SU-DHL-6 (cell line): ENCODE data around the gene ATG14.

Experiments used
- H2AFZ ChIP-seq: fragments of 200-600 bp; sonication (generic); 2 replicates; pipeline ENCODE4 v1.6.1; 2014; ENCODE audit warnings: low read depth, mild to moderate bottlenecking, moderate library complexity, mixed read lengths, antibody characterized with exemption, low read length; ENCODE audit not compliant: severe bottlenecking
- H3F3A ChIP-seq: fragments of 200-600 bp; shearing (Covaris generic); 2 replicates; pipeline ENCODE4 v1.6.0; 2016; ENCODE audit warnings: antibody characterized with exemption, mild to moderate bottlenecking; ENCODE audit not compliant: insufficient read depth
- H3K27ac ChIP-seq: fragments of 200-600 bp; sonication (generic); 2 replicates; pipeline ENCODE4 v1.5.1; 2016; ENCODE audit warnings: low read depth, mild to moderate bottlenecking, low read length, moderate library complexity, mixed read lengths
- H3K27me3 ChIP-seq: fragments of 200-600 bp; sonication (generic), shearing (Covaris generic); 2 replicates; pipeline ENCODE4 v1.6.0; 2014; ENCODE audit warnings: mild to moderate bottlenecking, low read length
- H3K36me3 ChIP-seq: fragments of 200-600 bp; sonication (generic); 2 replicates; pipeline ENCODE4 v1.6.1; 2014; ENCODE audit warnings: mild to moderate bottlenecking, low read length, mixed read lengths
- H3K4me2 ChIP-seq: fragments of 300-600, 200-600 bp; shearing (Covaris generic), sonication (generic); 2 replicates; pipeline ENCODE4 v1.6.0; 2014; ENCODE audit warnings: low read length, low read depth, mild to moderate bottlenecking; ENCODE audit not compliant: poor library complexity, severe bottlenecking
- H3K4me3 ChIP-seq: fragments of 200-600 bp; sonication (generic); 2 replicates; pipeline ENCODE4 v1.5.1; 2014; ENCODE audit warnings: antibody characterized with exemption, low read length, mild to moderate bottlenecking, mixed read lengths; ENCODE audit not compliant: insufficient read depth, poor library complexity, severe bottlenecking
- H3K79me2 ChIP-seq: fragments of 200-600 bp; sonication (generic); 2 replicates; pipeline ENCODE4 v1.6.1; 2014; ENCODE audit warnings: mild to moderate bottlenecking, low read length, moderate library complexity; ENCODE audit not compliant: insufficient read depth
- H3K9ac ChIP-seq: fragments of 200-600 bp; sonication (generic); 2 replicates; pipeline ENCODE4 v1.7.0; 2014; ENCODE audit warnings: mild to moderate bottlenecking, low read length
- H3K9me2 ChIP-seq: fragments of 200-600 bp; sonication (generic); replicated peaks from 2 replicates; pipeline ENCODE4 v1.6.1; 2014; ENCODE audit warnings: low read length; ENCODE audit not compliant: insufficient read depth
- H3K9me3 ChIP-seq: fragments of 200-600 bp; sonication (generic); 2 replicates; pipeline ENCODE4 v1.6.1; 2014; ENCODE audit warnings: low read length, mixed read lengths; ENCODE audit not compliant: insufficient read depth
- H4K20me1 ChIP-seq: fragments of 200-600 bp; sonication (generic); 2 replicates; pipeline ENCODE4 v1.6.1; 2014; ENCODE audit warnings: low read depth, mild to moderate bottlenecking, antibody characterized with exemption, low read length, moderate library complexity, mixed read lengths
- EZH2phosphoT487 ChIP-seq: fragments of 200-600 bp; sonication (generic), shearing (Covaris generic); conservative IDR thresholded peaks from 2 replicates; pipeline ENCODE4 v1.6.1; 2018; ENCODE audit warnings: mild to moderate bottlenecking, antibody characterized with exemption, low read length, moderate library complexity, mixed read lengths
- TF ChIP-seq, protein P1 (sequence below): fragments of 200-600 bp; sonication (generic); IDR thresholded peaks from one replicate; pipeline ENCODE4 v1.5.1; 2017; ENCODE audit warnings: antibody characterized with exemption, mild to moderate bottlenecking, low read length, moderate library complexity; ENCODE audit not compliant: insufficient read depth, poor library complexity, severe bottlenecking

The ATG14 gene

DNA sequence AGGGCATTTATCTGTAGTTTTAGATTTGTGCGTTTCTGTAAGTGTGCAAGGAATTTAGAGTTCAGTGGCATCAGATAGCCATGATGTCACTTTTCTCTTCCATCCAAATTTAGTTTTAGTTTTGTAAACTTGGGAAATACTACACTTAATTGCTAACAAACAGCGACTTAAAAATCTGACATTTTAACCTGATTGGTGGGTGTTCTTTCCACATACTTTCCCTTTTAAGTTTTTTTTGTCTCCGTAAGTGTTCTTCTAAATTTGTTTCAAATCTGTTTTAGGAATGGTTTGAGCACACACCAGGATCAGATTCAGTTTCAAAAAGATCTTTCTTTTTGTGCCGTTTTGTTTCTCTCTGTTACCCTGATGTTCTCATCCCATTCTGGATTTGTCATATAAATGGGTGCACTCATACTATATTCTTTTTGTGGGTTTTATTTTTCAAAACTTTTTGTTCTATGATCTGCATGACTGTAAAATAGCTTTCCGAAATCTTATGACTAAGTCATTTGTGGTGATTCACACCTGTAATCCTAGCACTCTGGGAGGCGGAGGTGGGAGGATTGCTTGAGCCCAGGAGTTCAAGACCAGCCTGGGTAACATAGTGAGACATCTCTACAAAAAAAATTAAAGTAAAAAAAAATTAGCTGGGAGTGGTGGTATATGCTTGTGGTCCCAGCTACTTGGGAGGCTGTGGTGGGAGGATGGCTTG lies 81.5 kb downstream of the ATG14 start:
- peaks cover 12% of the 10 kb centered on the region; the same call in 1 of the 2 replicates for H3F3A ChIP-seq
- no peak overlapping the region for H2AFZ ChIP-seq
- no peaks in the 10 kb centered on the region for H3K9me2 ChIP-seq
- no peak overlapping the region for H3K9ac ChIP-seq
- H3K4me2 ChIP-seq, result no peak overlapping the region
- no peak for TF ChIP-seq EZH2phosphoT487
- TF ChIP-seq, protein P1, sequence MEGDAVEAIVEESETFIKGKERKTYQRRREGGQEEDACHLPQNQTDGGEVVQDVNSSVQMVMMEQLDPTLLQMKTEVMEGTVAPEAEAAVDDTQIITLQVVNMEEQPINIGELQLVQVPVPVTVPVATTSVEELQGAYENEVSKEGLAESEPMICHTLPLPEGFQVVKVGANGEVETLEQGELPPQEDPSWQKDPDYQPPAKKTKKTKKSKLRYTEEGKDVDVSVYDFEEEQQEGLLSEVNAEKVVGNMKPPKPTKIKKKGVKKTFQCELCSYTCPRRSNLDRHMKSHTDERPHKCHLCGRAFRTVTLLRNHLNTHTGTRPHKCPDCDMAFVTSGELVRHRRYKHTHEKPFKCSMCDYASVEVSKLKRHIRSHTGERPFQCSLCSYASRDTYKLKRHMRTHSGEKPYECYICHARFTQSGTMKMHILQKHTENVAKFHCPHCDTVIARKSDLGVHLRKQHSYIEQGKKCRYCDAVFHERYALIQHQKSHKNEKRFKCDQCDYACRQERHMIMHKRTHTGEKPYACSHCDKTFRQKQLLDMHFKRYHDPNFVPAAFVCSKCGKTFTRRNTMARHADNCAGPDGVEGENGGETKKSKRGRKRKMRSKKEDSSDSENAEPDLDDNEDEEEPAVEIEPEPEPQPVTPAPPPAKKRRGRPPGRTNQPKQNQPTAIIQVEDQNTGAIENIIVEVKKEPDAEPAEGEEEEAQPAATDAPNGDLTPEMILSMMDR, result no peak
- no peaks in the 10 kb centered on the region for H3K27me3 ChIP-seq
- no peak overlapping the region for H3K4me3 ChIP-seq
- no peaks in the 10 kb centered on the region; the same call in 1 of the 2 replicates for H4K20me1 ChIP-seq
- H3K9me3 ChIP-seq, result no peaks in the 10 kb centered on the region
- no peaks in the 10 kb centered on the region for H3K36me3 ChIP-seq
- H3K79me2 ChIP-seq, result peaks cover 49% of the 10 kb centered on the region
- H3K27ac ChIP-seq, result no peak overlapping the region

DNA sequence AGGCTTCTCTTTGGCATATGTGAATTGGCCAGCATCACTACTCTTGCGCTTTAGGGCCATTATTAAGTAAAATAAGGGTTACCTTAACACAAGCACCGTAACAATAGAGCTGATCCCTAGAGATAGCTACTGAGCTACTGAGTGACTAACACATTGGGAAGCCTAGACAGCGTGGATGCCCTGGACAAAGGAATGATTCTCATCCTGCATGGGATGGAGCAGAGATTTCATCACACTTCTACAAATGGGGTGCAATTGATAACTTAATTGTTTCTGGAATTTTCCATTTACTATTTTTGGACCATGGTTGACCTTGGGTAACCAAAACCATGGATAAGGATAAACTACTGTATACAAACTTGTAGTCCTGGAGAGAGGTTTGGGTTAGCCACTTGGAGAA lies 83.3 kb downstream of the ATG14 start:
- peaks cover 47% of the 10 kb centered on the region for H3K79me2 ChIP-seq
- H4K20me1 ChIP-seq, result no peaks in the 10 kb centered on the region; the same call in 1 of the 2 replicates
- H3K27me3 ChIP-seq, result no peaks in the 10 kb centered on the region

DNA sequence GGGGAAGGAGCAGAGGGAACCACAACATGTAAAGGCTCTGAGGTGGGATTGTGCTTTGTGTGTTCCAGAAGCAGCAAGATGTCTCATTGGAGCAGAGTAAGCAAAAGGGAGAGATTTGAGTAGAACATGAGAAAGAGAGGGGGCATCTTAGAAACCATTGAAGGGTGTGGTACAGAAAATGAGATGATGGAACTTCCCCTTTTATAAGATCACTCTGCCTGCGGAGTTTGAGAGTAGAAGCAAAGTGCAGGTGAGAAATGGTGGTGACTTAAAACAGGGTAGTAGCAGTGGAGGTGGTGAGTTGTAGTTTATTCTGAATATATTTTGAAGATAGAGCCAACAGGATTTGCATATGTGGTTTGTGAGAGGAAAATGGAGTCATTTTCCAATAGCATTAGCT lies 84.5 kb downstream of the ATG14 start:
- TF ChIP-seq, protein P1, result no peak
- TF ChIP-seq EZH2phosphoT487, result no peak
- H3F3A ChIP-seq, result peaks cover 12% of the 10 kb centered on the region; the same call in 1 of the 2 replicates
- H3K36me3 ChIP-seq, result no peaks in the 10 kb centered on the region
- no peak overlapping the region for H3K9ac ChIP-seq
- H3K4me3 ChIP-seq, result no peak overlapping the region
- H3K9me3 ChIP-seq, result no peaks in the 10 kb centered on the region
- 0 out of 2 replicates have a peak overlapping the region, but pooled peaks have one; percentile 13 for H3K27ac ChIP-seq
- H3K4me2 ChIP-seq, result no peak overlapping the region
- peaks cover 43% of the 10 kb centered on the region for H3K79me2 ChIP-seq
- no peaks in the 10 kb centered on the region for H3K9me2 ChIP-seq
- no peaks in the 10 kb centered on the region for H3K27me3 ChIP-seq
- H2AFZ ChIP-seq, result no peak overlapping the region
- no peaks in the 10 kb centered on the region; the same call in 1 of the 2 replicates for H4K20me1 ChIP-seq

More for the DNA sequence above, 83.3 kb downstream of the ATG14 start:
- H3F3A ChIP-seq, result peaks cover 12% of the 10 kb centered on the region; the same call in 1 of the 2 replicates
- H3K9me2 ChIP-seq, result no peaks in the 10 kb centered on the region
- no peak overlapping the region for H3K4me2 ChIP-seq
- H3K9me3 ChIP-seq, result no peaks in the 10 kb centered on the region
- TF ChIP-seq, protein P1, result no peak
- TF ChIP-seq EZH2phosphoT487, result no peak
- no peaks in the 10 kb centered on the region for H3K36me3 ChIP-seq
- no peak overlapping the region for H2AFZ ChIP-seq
- no peak overlapping the region for H3K4me3 ChIP-seq
- no peak overlapping the region for H3K27ac ChIP-seq
- H3K9ac ChIP-seq, result no peak overlapping the region
